Gastroesophageal sphincter (tissue), 4 donors: ENCODE results near the gene RAMAC. TPM values are rescaled to one million over a fixed set of nuclear protein-coding genes. Genes with fewer than 3 reads are reported as not detected.
A peak's percentile ranks its signal among the peaks of the same experiment; 100 is the strongest.

ENCODE experiments used
- ATAC-seq: fragments of 150-250 bp; one replicate; pipeline ENCODE4 v1.9.1; 2016; ENCODE audit warnings: mild to moderate bottlenecking, moderate library complexity
- H3K27ac ChIP-seq, 4 donors: fragments of 200-600 bp; sonication (generic) in 3 of 4; 1 replicate in 3 of 4; 2 replicates in 1 of 4; pipeline ENCODE4 v1.5.1; 2016 to 2019
- H3K27me3 ChIP-seq: fragments of 200-600 bp; sonication (generic); one replicate; pipeline ENCODE4 v1.5.1; 2019
- H3K36me3 ChIP-seq, 2 donors: fragments of 200-600 bp; sonication (generic); one replicate each; pipeline ENCODE4 v1.5.1; 2019; ENCODE audit warnings: control low read depth in 1 of 2
- H3K4me1 ChIP-seq, 3 donors: fragments of 200-600 bp; sonication (generic); 1 replicate in 2 of 3; 2 replicates in 1 of 3; pipeline ENCODE4 v1.5.1; 2016 to 2019; ENCODE audit warnings: control low read depth in 2 of 3
- H3K4me3 ChIP-seq, 2 donors: fragments of 200-600 bp; sonication (generic); one replicate each; pipeline ENCODE4 v1.5.1; 2019; ENCODE audit warnings: mild to moderate bottlenecking in 1 of 2, moderate library complexity in 1 of 2
- H3K9me3 ChIP-seq, 3 donors: fragments of 200-600 bp; sonication (generic); one replicate each; pipeline ENCODE4 v1.5.1; 2017 to 2019; ENCODE audit warnings: control low read depth in 2 of 3
- CTCF ChIP-seq, 4 experiments: fragments of 200-600 bp in 2 of 4; fragments of 450-650 bp in 2 of 4; sonication (generic) in 1 of 4; IDR thresholded peaks; one replicate each; pipeline ENCODE4 v1.5.1; 2017 to 2019; ENCODE audit warnings: antibody characterized with exemption in 4 of 4, mild to moderate bottlenecking in 2 of 4, moderate library complexity in 2 of 4
- EP300 ChIP-seq: sonication (generic); formaldehyde crosslinking; IDR thresholded peaks from one replicate; pipeline ENCODE4 v1.6.1; 2017; ENCODE audit warnings: antibody characterized with exemption, mild to moderate bottlenecking
- POLR2A ChIP-seq, 2 donors: fragments of 450-650 bp; IDR thresholded peaks; one replicate each; pipeline ENCODE4 v1.6.1; 2017; ENCODE audit warnings: antibody characterized with exemption in 2 of 2, mild to moderate bottlenecking in 2 of 2, moderate library complexity in 1 of 2
- POLR2AphosphoS5 ChIP-seq: sonication (generic); formaldehyde crosslinking; IDR thresholded peaks from one replicate; pipeline ENCODE4 v1.6.1; 2017; ENCODE audit warnings: antibody characterized with exemption
- WGBS, 2 donors: methylation state at CpG; one replicate each; pipeline ENCODE4 v1.1.5; 2018; ENCODE audit warnings: low coverage in 1 of 2; 5-methylcytosine and 5-hydroxymethylcytosine counted together
- total RNA-seq, 4 donors: library from RNA; depleted of rRNA; stranded (reverse); fragments of >200 nt; gene quantifications; one replicate each; pipeline ENCODE4 v1.1.0, GENCODE V29; 2016

Gene RAMAC
- total RNA-seq, 4 donors from 2014 or later: 15.9 to 29.1 (median 19.7) TPM

GRCh38 chr15:82950295-82950694 lies 35.7 kb upstream of the RAMAC start:
- Histone ChIP-seq H3K4me3 (no peak overlapping the region), H3K27ac (no peak overlapping the region), H3K9me3 (no peaks in the 10 kb centered on the region), H3K4me1 (peaks cover 0 to 22% (median 0%) of the 10 kb centered on the region in 3 donors), H3K27me3 (peaks cover 6% of the 10 kb centered on the region), H3K36me3 (no peaks in the 10 kb centered on the region)
- 77 to 84% methylated on average over 5 of the region's 5 CpGs for whole genome bisulfite sequencing, 2 donors
- no peak for TF ChIP-seq EP300
- no peak for TF ChIP-seq POLR2AphosphoS5
- no peak for TF ChIP-seq POLR2A (IDR thresholded peaks at IDR 0.05)
- no peak for TF ChIP-seq CTCF (IDR thresholded peaks at IDR 0.05)
- ATAC-seq: no peak

GRCh38 chr15:82950746-82951370 lies 35.2 kb upstream of the RAMAC start:
- no peaks in the 10 kb centered on the region for H3K36me3 ChIP-seq
- ATAC-seq: no peak
- H3K9me3 ChIP-seq: no peaks in the 10 kb centered on the region
- peaks cover 6% of the 10 kb centered on the region for H3K27me3 ChIP-seq
- 42 to 50% methylated on average over 6 of the region's 6 CpGs for WGBS, 2 donors
- peak overlapping the region in 1 of 2 donors; percentile 74 for H3K4me3 ChIP-seq
- peak overlapping the region in 1 of 4 donors; percentile 71 for H3K27ac ChIP-seq
- no peak for TF ChIP-seq POLR2A (IDR thresholded peaks at IDR 0.05)
- no peak for TF ChIP-seq EP300
- TF ChIP-seq POLR2AphosphoS5: no peak
- TF ChIP-seq CTCF (IDR thresholded peaks at IDR 0.05): no peak
- peaks cover 0 to 22% (median 0%) of the 10 kb centered on the region in 3 donors for H3K4me1 ChIP-seq

GRCh38 chr15:82951472-82952157 lies 34.4 kb upstream of the RAMAC start:
- no peak for TF ChIP-seq POLR2A (IDR thresholded peaks at IDR 0.05)
- peaks cover 6% of the 10 kb centered on the region for H3K27me3 ChIP-seq
- H3K36me3 ChIP-seq: no peaks in the 10 kb centered on the region
- H3K27ac ChIP-seq: peak overlapping the region in 3 of 4 donors; percentile 61 to 73 (median 71)
- H3K4me3 ChIP-seq: peak overlapping the region; percentile 58 to 74
- 8 to 45% methylated on average over 3 to 13 of the region's 13 CpGs for WGBS, 2 donors
- no peak for ATAC-seq
- no peaks in the 10 kb centered on the region for H3K9me3 ChIP-seq
- peaks cover 0 to 22% (median 0%) of the 10 kb centered on the region in 3 donors for H3K4me1 ChIP-seq

- TF ChIP-seq EP300 (no peak), CTCF (IDR thresholded peaks at IDR 0.05) (peak in 2 of 4 experiments; percentile 7 to 8), POLR2A (IDR thresholded peaks at IDR 0.05) (peak in 1 of 2 donors; percentile 21)
- no peaks in the 10 kb centered on the region for H3K9me3 ChIP-seq
- peaks cover 0 to 22% (median 0%) of the 10 kb centered on the region in 3 donors for H3K4me1 ChIP-seq
- peak; percentile 74 for ATAC-seq
- H3K27ac ChIP-seq: peak within 1 kb of the TSS in 3 of 4 donors; percentile 61 to 73 (median 71)
- WGBS, 2 donors: no CpG with 5 or more reads among the region's 119 CpGs
- H3K36me3 ChIP-seq: no peaks in the 10 kb centered on the region
- H3K27me3 ChIP-seq: peaks cover 6% of the 10 kb centered on the region
- peak within 1 kb of the TSS; percentile 58 to 74 for H3K4me3 ChIP-seq
Measured at GRCh38 chr15:82952158-82953081, 33.6 kb upstream of the RAMAC start, which contains the start of gene HOMER2. Gene HOMER2, minus strand, starts transcription at chr15:82952720. Its CDS starts 185 bp downstream, at chr15:82952535.

- TF ChIP-seq EP300 (no peak), CTCF (IDR thresholded peaks at IDR 0.05) (no peak), POLR2AphosphoS5 (no peak), POLR2A (IDR thresholded peaks at IDR 0.05) (no peak)
- H3K9me3 ChIP-seq: no peaks in the 10 kb centered on the region
- ATAC-seq: no peak
- no peaks in the 10 kb centered on the region for H3K4me1 ChIP-seq
- no peak overlapping the region for H3K27ac ChIP-seq
- H3K27me3 ChIP-seq: no peaks in the 10 kb centered on the region
- 67% methylated on average over 1 of the region's 1 CpG; no CpG with 5 or more reads in 1 of the 2 donors for WGBS, 2 donors
- no peak overlapping the region for H3K4me3 ChIP-seq
- H3K36me3 ChIP-seq: no peaks in the 10 kb centered on the region
Measured at GRCh38 chr15:82958638-82959037, 27.4 kb upstream of the RAMAC start.
